Measurements from ENCODE around the gene GATA3.

GATA3 gene

GRCh38 chr10:8049045-8049864 is 5.2 kb upstream of the GATA3 start:
- TF ChIP-seq CTCF (IDR thresholded peaks at IDR 0.05; ENCODE audit: control insufficient read depth, extremely low read depth, insufficient read depth): no peak
- DNase-seq (ENCODE audit: low read depth): no peak
- H3K4me3 ChIP-seq (ENCODE audit: low read depth, low read length): no peak overlapping the region

GRCh38 chr10:8049865-8050555 is 4.5 kb upstream of the GATA3 start:
- no peak for TF ChIP-seq CTCF (IDR thresholded peaks at IDR 0.05; ENCODE audit: control insufficient read depth, extremely low read depth, insufficient read depth)
- DNase-seq (ENCODE audit: low read depth): no peak
- H3K4me3 ChIP-seq (ENCODE audit: low read depth, low read length): no peak overlapping the region

GRCh38 chr10:8050556-8051108 is 3.9 kb upstream of the GATA3 start:
- no peak overlapping the region for H3K4me3 ChIP-seq (ENCODE audit: low read depth, low read length)
- TF ChIP-seq CTCF (IDR thresholded peaks at IDR 0.05; ENCODE audit: control insufficient read depth, extremely low read depth, insufficient read depth): no peak
- no peak for DNase-seq (ENCODE audit: low read depth)

- no peak overlapping the region for H3K4me3 ChIP-seq (ENCODE audit: low read depth, low read length)
- DNase-seq (ENCODE audit: low read depth): no peak
- no peak for TF ChIP-seq CTCF (IDR thresholded peaks at IDR 0.05; ENCODE audit: control insufficient read depth, extremely low read depth, insufficient read depth)
Measured at GRCh38 chr10:8051109-8051821, 3.2 kb upstream of the GATA3 start.

- TF ChIP-seq CTCF (IDR thresholded peaks at IDR 0.05; ENCODE audit: control insufficient read depth, extremely low read depth, insufficient read depth): no peak
- DNase-seq (ENCODE audit: low read depth): no peak
- no peak overlapping the region for H3K4me3 ChIP-seq (ENCODE audit: low read depth, low read length)
Measured at GRCh38 chr10:8051851-8052257, 2.6 kb upstream of the GATA3 start.

- no peak overlapping the region for H3K4me3 ChIP-seq (ENCODE audit: low read depth, low read length)
- TF ChIP-seq CTCF (IDR thresholded peaks at IDR 0.05; ENCODE audit: control insufficient read depth, extremely low read depth, insufficient read depth): no peak
- no peak for DNase-seq (ENCODE audit: low read depth)
Measured at GRCh38 chr10:8052341-8052955, 2.0 kb upstream of the GATA3 start.
